A549 (cell line): ENCODE measurements around the gene PEPD.

Source experiments
- CBX8 ChIP-seq: fragments of 200-600 bp; sonication (generic); IDR thresholded peaks from 2 replicates; pipeline ENCODE4 v1.6.1; 2016
- POLR2A ChIP-seq: IDR thresholded peaks from 2 replicates; pipeline ENCODE4 v1.6.1; 2012; ENCODE audit warnings: mild to moderate bottlenecking, low read length
- RFX5 ChIP-seq: fragments of 450-650 bp; IDR thresholded peaks from 2 replicates; pipeline ENCODE4 v1.7.1; 2014; ENCODE audit warnings: antibody characterized with exemption, mild to moderate bottlenecking, moderate library complexity
- SREBF2 ChIP-seq: fragments of 450-650 bp; IDR thresholded peaks from 2 replicates; pipeline ENCODE4 v1.6.1; 2014; ENCODE audit warnings: mild to moderate bottlenecking, moderate library complexity
- ZFP36 ChIP-seq: fragments of 450-650 bp; IDR thresholded peaks from 2 replicates; pipeline ENCODE4 v1.6.1; 2014; ENCODE audit warnings: borderline replicate concordance; ENCODE audit not compliant: partially characterized antibody
- TF ChIP-seq, protein P1 (sequence below): fragments of >200 bp; sonication (Bioruptor Twin); formaldehyde crosslinking; IDR thresholded peaks from 3 replicates; pipeline ENCODE4 v1.5.1; 2016
- TF ChIP-seq, protein P2 (sequence below): fragments of 200-600 bp; sonication (generic); IDR thresholded peaks from 2 replicates; pipeline ENCODE4 v1.6.1; 2016; ENCODE audit warnings: antibody characterized with exemption, mild to moderate bottlenecking, moderate library complexity
- TF ChIP-seq, protein P3 (sequence below): fragments of 450-650 bp; IDR thresholded peaks from 2 replicates; pipeline ENCODE4 v1.6.1; 2014; ENCODE audit warnings: antibody characterized with exemption

DNA sequence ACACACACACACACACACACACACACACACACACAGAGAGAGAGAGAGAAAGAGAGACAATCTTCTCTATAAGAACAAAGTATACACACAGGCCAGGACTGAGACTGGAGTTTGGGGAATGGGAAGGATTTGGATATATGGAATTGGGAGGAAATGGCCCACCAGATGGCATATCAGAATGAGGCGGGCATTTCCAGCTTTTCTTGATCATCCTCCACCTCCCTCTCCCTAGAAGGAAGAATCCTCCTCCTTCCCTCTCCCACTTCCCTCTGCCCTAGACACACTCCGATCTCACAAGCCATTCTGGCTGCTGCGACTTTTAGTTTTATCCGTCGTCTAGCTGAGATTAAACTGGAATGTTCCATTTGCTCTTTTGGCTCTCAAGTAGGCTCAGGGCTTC is 158.1 kb downstream of the PEPD start:
- TF ChIP-seq, protein P1, sequence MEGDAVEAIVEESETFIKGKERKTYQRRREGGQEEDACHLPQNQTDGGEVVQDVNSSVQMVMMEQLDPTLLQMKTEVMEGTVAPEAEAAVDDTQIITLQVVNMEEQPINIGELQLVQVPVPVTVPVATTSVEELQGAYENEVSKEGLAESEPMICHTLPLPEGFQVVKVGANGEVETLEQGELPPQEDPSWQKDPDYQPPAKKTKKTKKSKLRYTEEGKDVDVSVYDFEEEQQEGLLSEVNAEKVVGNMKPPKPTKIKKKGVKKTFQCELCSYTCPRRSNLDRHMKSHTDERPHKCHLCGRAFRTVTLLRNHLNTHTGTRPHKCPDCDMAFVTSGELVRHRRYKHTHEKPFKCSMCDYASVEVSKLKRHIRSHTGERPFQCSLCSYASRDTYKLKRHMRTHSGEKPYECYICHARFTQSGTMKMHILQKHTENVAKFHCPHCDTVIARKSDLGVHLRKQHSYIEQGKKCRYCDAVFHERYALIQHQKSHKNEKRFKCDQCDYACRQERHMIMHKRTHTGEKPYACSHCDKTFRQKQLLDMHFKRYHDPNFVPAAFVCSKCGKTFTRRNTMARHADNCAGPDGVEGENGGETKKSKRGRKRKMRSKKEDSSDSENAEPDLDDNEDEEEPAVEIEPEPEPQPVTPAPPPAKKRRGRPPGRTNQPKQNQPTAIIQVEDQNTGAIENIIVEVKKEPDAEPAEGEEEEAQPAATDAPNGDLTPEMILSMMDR = no peak
- TF ChIP-seq ZFP36 = no peak
- no peak for TF ChIP-seq SREBF2
- no peak for TF ChIP-seq CBX8
- no peak for TF ChIP-seq POLR2A
- TF ChIP-seq, protein P2, sequence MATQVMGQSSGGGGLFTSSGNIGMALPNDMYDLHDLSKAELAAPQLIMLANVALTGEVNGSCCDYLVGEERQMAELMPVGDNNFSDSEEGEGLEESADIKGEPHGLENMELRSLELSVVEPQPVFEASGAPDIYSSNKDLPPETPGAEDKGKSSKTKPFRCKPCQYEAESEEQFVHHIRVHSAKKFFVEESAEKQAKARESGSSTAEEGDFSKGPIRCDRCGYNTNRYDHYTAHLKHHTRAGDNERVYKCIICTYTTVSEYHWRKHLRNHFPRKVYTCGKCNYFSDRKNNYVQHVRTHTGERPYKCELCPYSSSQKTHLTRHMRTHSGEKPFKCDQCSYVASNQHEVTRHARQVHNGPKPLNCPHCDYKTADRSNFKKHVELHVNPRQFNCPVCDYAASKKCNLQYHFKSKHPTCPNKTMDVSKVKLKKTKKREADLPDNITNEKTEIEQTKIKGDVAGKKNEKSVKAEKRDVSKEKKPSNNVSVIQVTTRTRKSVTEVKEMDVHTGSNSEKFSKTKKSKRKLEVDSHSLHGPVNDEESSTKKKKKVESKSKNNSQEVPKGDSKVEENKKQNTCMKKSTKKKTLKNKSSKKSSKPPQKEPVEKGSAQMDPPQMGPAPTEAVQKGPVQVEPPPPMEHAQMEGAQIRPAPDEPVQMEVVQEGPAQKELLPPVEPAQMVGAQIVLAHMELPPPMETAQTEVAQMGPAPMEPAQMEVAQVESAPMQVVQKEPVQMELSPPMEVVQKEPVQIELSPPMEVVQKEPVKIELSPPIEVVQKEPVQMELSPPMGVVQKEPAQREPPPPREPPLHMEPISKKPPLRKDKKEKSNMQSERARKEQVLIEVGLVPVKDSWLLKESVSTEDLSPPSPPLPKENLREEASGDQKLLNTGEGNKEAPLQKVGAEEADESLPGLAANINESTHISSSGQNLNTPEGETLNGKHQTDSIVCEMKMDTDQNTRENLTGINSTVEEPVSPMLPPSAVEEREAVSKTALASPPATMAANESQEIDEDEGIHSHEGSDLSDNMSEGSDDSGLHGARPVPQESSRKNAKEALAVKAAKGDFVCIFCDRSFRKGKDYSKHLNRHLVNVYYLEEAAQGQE = no peak
- TF ChIP-seq RFX5 = no peak
- TF ChIP-seq, protein P3, sequence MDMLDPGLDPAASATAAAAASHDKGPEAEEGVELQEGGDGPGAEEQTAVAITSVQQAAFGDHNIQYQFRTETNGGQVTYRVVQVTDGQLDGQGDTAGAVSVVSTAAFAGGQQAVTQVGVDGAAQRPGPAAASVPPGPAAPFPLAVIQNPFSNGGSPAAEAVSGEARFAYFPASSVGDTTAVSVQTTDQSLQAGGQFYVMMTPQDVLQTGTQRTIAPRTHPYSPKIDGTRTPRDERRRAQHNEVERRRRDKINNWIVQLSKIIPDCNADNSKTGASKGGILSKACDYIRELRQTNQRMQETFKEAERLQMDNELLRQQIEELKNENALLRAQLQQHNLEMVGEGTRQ = no peak
